Uterus (tissue), 2 donors: Measurements from ENCODE around the gene ZNF674.

ENCODE experiments used
- CTCF ChIP-seq, 4 experiments: fragments of 200-600 bp in 2 of 4; fragments of 450-650 bp in 2 of 4; sonication (generic) in 2 of 4; IDR thresholded peaks; one replicate each; pipeline ENCODE4 v1.5.1; 2016 to 2019; ENCODE audit warnings: antibody characterized with exemption in 4 of 4, mild to moderate bottlenecking in 2 of 4, moderate library complexity in 1 of 4
- POLR2A ChIP-seq, 2 donors: fragments of 450-650 bp; IDR thresholded peaks; one replicate each; pipeline ENCODE4 v1.6.1; 2016; ENCODE audit warnings: antibody characterized with exemption in 2 of 2, mild to moderate bottlenecking in 1 of 2, moderate library complexity in 1 of 2

GRCh38 chrX:46561824-46562657, 16.8 kb upstream of the ZNF674 start:
- TF ChIP-seq CTCF (IDR thresholded peaks at IDR 0.05): no peak
- no peak for TF ChIP-seq POLR2A (IDR thresholded peaks at IDR 0.05)
